ENCODE measurements around the gene BDH2. TPM values are rescaled to one million over a fixed set of nuclear protein-coding genes. Genes with fewer than 3 reads are reported as not detected.

The BDH2 gene
- total RNA-seq, 2 experiments from 2014 or later, result 16.5 to 19.2 TPM

DNA sequence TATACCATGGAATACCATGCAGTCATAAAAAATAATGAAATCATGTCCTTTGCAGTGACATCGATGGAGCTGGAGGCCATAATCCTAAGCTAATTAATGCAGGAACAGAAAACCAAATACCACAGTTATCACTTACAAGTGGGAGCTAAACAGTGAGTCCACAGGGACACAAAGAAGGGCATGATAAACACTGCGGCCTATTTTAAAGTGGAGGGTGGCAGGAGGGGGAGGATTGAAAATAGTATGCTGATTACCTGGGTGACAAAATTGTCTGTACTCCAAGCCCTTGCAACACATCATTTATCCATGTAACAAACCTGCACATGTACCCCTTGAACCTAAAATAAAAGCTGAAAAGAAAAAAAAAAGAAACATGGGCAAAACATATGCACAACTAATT, 63.5 kb downstream of the BDH2 start:
- ATAC-seq (no peak), DNase-seq (no peak)
- CTCF ChIA-PET, result interaction anchor here (1.5 kb wide), 1 partner anchor 10 kb away, joined by 4 read pairs; no protein-coding TSS in a partner anchor
- Mint-ChIP-seq H3K4me3 (no peak overlapping the region), H3K36me3 (peaks cover 28% of the 10 kb centered on the region), H3K4me1 (peaks cover 15% of the 10 kb centered on the region), H3K9me3 (ENCODE audit: low read depth) (peaks cover 2% of the 10 kb centered on the region), H3K27ac (no peak overlapping the region), H3K27me3 (no peaks in the 10 kb centered on the region)

DNA sequence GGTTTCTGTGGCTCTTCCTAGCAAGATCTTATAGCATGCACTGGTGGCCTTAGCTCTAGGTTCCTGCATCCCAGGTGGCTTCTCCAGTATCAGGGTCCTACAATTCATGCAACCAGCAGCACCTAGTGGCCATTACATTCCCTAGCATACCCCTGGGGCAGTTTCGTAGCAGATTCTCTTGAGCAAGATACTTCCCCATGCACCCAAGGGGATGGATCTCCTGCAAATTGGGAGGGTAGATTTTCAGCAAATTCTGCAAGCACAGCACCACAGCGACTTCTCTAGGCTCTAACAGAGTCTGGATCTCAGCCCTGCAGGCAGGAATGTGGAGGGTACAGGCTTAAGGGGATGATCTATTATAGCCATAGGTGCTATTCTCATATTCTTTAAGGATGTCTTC, 67.1 kb downstream of the BDH2 start:
- Mint-ChIP-seq H3K9me3 (ENCODE audit: low read depth) (peaks cover 2% of the 10 kb centered on the region), H3K4me1 (peaks cover 15% of the 10 kb centered on the region), H3K36me3 (peaks cover 39% of the 10 kb centered on the region), H3K27ac (no peak overlapping the region), H3K27me3 (no peaks in the 10 kb centered on the region), H3K4me3 (no peak overlapping the region)
- ATAC-seq (peak; percentile 61), DNase-seq (no peak)
- CTCF ChIA-PET, result interaction anchor here (0.9 to 1.2 kb wide), 4 partner anchors 12 to 205 kb away, joined by 4 to 5 read pairs (median 5); partner anchors contain the start of genes BDH2 and UBE2D3

DNA sequence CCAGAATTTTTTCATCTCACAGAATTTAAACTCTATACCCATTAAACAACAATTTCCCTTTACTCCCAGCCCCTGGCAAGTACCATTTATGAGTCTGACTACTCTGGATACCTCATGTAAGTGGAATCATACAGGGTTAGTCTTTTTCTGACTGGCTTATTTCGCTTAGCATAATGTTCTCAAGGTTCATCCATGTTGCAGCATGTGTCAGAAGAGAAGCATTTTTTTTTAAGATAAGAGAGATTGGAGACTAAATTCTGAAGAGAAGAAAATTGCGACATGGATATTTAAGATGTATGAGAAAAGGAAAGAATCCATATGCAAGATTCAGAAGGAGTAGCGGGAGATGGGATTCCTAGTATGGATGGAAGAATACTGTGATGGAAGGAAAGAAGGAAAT, 68.8 kb downstream of the BDH2 start:
- CTCF ChIA-PET, result interaction anchor here (1.7 kb wide), 1 partner anchor 69 kb away, joined by 8 read pairs; the partner anchor contains the start of gene BDH2
- peaks cover 15% of the 10 kb centered on the region for H3K4me1 Mint-ChIP-seq
- H3K9me3 Mint-ChIP-seq (ENCODE audit: low read depth), result peaks cover 2% of the 10 kb centered on the region
- H3K4me3 Mint-ChIP-seq, result no peak overlapping the region
- no peak for ATAC-seq
- DNase-seq, result no peak
- no peaks in the 10 kb centered on the region for H3K27me3 Mint-ChIP-seq
- no peak overlapping the region for H3K27ac Mint-ChIP-seq
- H3K36me3 Mint-ChIP-seq, result peaks cover 34% of the 10 kb centered on the region

DNA sequence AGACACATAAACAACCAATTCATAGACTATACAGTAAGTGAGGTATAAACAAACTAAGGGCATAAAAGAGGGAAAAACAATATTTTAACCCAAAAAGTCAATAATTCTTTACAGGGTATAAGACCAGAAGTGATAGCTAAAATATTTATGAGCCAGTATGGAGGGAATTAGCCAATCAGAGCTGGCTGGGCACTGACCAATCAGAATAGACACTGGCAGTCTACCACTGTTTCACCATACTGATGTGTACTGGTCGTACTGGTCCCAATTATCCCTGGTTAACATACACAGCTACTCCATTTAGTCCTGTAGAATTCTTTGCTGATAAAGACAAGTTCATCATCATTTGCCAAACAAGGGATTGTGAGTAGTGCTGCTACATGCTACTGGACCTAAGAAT, 70.3 kb downstream of the BDH2 start:
- no peak for DNase-seq
- H3K4me1 Mint-ChIP-seq, result peaks cover 15% of the 10 kb centered on the region
- H3K27me3 Mint-ChIP-seq, result no peaks in the 10 kb centered on the region
- no peaks in the 10 kb centered on the region for H3K9me3 Mint-ChIP-seq (ENCODE audit: low read depth)
- ATAC-seq, result no peak
- H3K27ac Mint-ChIP-seq, result no peak overlapping the region
- CTCF ChIA-PET, result interaction anchor here (0.9 to 1.7 kb wide), 3 partner anchors 17 to 70 kb away, joined by 3 to 8 read pairs (median 4); partner anchors contain the start of gene BDH2
- H3K36me3 Mint-ChIP-seq, result peaks cover 26% of the 10 kb centered on the region
- no peak overlapping the region for H3K4me3 Mint-ChIP-seq

Other genes with a start within 250 kb of the BDH2 start
- 10 to 100 TPM; 31.9 to 42.3 TPM for gene CISD2, start 230.8 kb downstream of the BDH2 start, total RNA-seq
- 1 to 10 TPM; 1.2 to 1.3 TPM for gene SLC9B1, start 80.1 kb downstream of the BDH2 start, total RNA-seq
- gene SLC9B2, start 23.1 kb downstream of the BDH2 start, total RNA-seq, result 10 to 100 TPM; 24.2 to 27.4 TPM
- 10 to 100 TPM; 56.6 to 73.3 TPM for gene CENPE, start 98.5 kb upstream of the BDH2 start, total RNA-seq

All from activated CD8-positive, alpha-beta memory T cell treated with anti-CD3 and anti-CD28 coated beads, Interleukin-2, amount 10 ng/mL, durations not matched to agents 7 days and 5 days (primary cell).